Natural killer cell (primary cell): ENCODE data around the gene NUP88. TPM values are rescaled to one million over a fixed set of nuclear protein-coding genes. Genes with fewer than 3 reads are reported as not detected.

ENCODE experiments used
- ATAC-seq, 3 donors: fragments of 150-1000 bp in 2 of 3; fragments of 200-7000 bp in 1 of 3; cut with Tn5 transposase; 1 replicate in 1 of 3; 2 replicates in 2 of 3; pipeline ENCODE4 v1.10.0; 2021; ENCODE audit warnings: mild to moderate bottlenecking in 2 of 3, moderate library complexity in 2 of 3
- DNase-seq, 2 donors: peaks; one replicate each; pipeline versions ENCODE4 v3.0.0 to v3.0.0-alpha.2; 2013 to 2021; ENCODE audit warnings: mixed read lengths in 1 of 2
- H3K27ac ChIP-seq: one replicate; pipeline ENCODE4 v1.5.1; 2013; ENCODE audit warnings: mild to moderate bottlenecking, low read length
- H3K27me3 ChIP-seq: one replicate; pipeline ENCODE4 v1.6.1; 2013; ENCODE audit warnings: low read length; ENCODE audit not compliant: control insufficient read depth, insufficient read depth
- H3K36me3 ChIP-seq: one replicate; pipeline ENCODE4 v1.6.1; 2013; ENCODE audit warnings: low read length; ENCODE audit not compliant: control insufficient read depth, insufficient read depth
- H3K4me1 ChIP-seq: one replicate; pipeline ENCODE4 v1.6.1; 2013; ENCODE audit warnings: low read length; ENCODE audit not compliant: control insufficient read depth, insufficient read depth
- H3K4me3 ChIP-seq: one replicate; pipeline ENCODE4 v1.5.1; 2013; ENCODE audit warnings: low read length
- H3K9me3 ChIP-seq: one replicate; pipeline ENCODE4 v1.6.1; 2013; ENCODE audit warnings: low read length; ENCODE audit not compliant: control insufficient read depth, insufficient read depth
- H3K27ac Mint-ChIP-seq, 2 donors: one replicate each; pipeline ENCODE4 v1.8.0; 2022; ENCODE audit warnings: mild to moderate bottlenecking in 2 of 2, mixed read lengths in 2 of 2, moderate library complexity in 1 of 2
- H3K27me3 Mint-ChIP-seq, 2 donors: one replicate each; pipeline ENCODE4 v1.8.0; 2022; ENCODE audit warnings: low read depth in 2 of 2, mixed read lengths in 2 of 2
- H3K36me3 Mint-ChIP-seq: one replicate; pipeline ENCODE4 v1.8.0; 2022; ENCODE audit warnings: mixed read lengths
- H3K4me1 Mint-ChIP-seq, 2 donors: one replicate each; pipeline ENCODE4 v1.8.0; 2022; ENCODE audit warnings: mixed read lengths in 2 of 2
- H3K4me3 Mint-ChIP-seq: one replicate; pipeline ENCODE4 v1.8.0; 2022; ENCODE audit warnings: mild to moderate bottlenecking, moderate library complexity, mixed read lengths
- H3K9me3 Mint-ChIP-seq, 2 donors: one replicate each; pipeline ENCODE4 v1.8.0; 2022; ENCODE audit warnings: mixed read lengths in 2 of 2
- WGBS: methylation state at CpG from one replicate; pipeline ENCODE4 v1.1.7; 2013; ENCODE audit warnings: missing lambda C conversion rate; ENCODE audit not compliant: insufficient coverage; 5-methylcytosine and 5-hydroxymethylcytosine counted together
- intact Hi-C: fragments of 100-400 bp; cut with micrococcal nuclease; formaldehyde crosslinking; loops from one replicate; pipeline ENCODE4 v1.14.2; 2022
- total RNA-seq, 4 donors: library from RNA; stranded (reverse); fragments of 120-200 nt in 1 of 4; gene quantifications; one replicate each; pipeline versions ENCODE4 v1.2.3 to v1.2.4, GENCODE V29; 2013 to 2022
- TF ChIP-seq, protein P1 (sequence below): fragments of 200-600 bp; IDR thresholded peaks from one replicate; pipeline ENCODE4 v1.8.0; 2022; ENCODE audit warnings: antibody characterized with exemption

NUP88 gene
- total RNA-seq, 3 donors from 2014 or later (not counting 1 experiment from before 2014, with no cell fraction given), result 112 to 136 (median 125) TPM

- Histone ChIP-seq H3K4me3 (no peak overlapping the region), H3K27me3 (no peaks in the 10 kb centered on the region), H3K9me3 (no peaks in the 10 kb centered on the region), H3K4me1 (no peaks in the 10 kb centered on the region), H3K36me3 (peaks cover 75% of the 10 kb centered on the region), H3K27ac (no peak overlapping the region)
- ATAC-seq (no peak), DNase-seq (no peak)
- Mint-ChIP-seq H3K4me1 (no peaks in the 10 kb centered on the region), H3K36me3 (peaks cover 13% of the 10 kb centered on the region), H3K27ac (no peak overlapping the region), H3K9me3 (no peaks in the 10 kb centered on the region), H3K4me3 (no peak overlapping the region), H3K27me3 (no peaks in the 10 kb centered on the region)
- no CpG with 5 or more reads among the region's 2 CpGs for WGBS
- intact Hi-C loops, result no loop called here
- TF ChIP-seq, protein P1, sequence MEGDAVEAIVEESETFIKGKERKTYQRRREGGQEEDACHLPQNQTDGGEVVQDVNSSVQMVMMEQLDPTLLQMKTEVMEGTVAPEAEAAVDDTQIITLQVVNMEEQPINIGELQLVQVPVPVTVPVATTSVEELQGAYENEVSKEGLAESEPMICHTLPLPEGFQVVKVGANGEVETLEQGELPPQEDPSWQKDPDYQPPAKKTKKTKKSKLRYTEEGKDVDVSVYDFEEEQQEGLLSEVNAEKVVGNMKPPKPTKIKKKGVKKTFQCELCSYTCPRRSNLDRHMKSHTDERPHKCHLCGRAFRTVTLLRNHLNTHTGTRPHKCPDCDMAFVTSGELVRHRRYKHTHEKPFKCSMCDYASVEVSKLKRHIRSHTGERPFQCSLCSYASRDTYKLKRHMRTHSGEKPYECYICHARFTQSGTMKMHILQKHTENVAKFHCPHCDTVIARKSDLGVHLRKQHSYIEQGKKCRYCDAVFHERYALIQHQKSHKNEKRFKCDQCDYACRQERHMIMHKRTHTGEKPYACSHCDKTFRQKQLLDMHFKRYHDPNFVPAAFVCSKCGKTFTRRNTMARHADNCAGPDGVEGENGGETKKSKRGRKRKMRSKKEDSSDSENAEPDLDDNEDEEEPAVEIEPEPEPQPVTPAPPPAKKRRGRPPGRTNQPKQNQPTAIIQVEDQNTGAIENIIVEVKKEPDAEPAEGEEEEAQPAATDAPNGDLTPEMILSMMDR, result no peak
Observed at GRCh38 chr17:5396612-5397011, 22.9 kb downstream of the NUP88 start.

DNA sequence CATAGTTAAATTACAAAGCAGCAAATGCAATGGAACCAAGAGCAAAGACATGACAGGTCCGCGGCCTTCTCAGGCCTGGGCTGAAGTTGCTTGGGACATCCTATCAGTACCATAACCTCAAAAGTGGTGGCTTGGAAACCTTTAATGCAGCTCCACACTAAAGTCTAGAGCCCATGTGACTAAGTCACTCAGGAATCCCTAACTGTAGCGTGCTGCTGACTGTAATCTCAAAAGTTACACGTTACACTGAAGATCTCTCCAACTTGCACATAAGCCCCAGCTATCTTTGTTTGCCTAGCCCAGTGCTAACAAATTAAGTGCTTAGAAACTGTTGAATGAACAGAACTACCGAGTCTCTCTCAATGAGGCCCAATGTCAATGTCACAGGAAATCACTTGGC lies 27.8 kb downstream of the NUP88 start:
- no peaks in the 10 kb centered on the region for H3K9me3 ChIP-seq
- DNase-seq (no peak), ATAC-seq (no peak)
- H3K4me1 ChIP-seq, result no peaks in the 10 kb centered on the region
- no peaks in the 10 kb centered on the region for H3K9me3 Mint-ChIP-seq
- H3K36me3 Mint-ChIP-seq, result peaks cover 29% of the 10 kb centered on the region
- H3K4me3 Mint-ChIP-seq, result no peak overlapping the region
- peak overlapping the region in 1 of 2 donors; percentile 4 for H3K27ac Mint-ChIP-seq
- peaks cover 80% of the 10 kb centered on the region for H3K36me3 ChIP-seq
- intact Hi-C loops, result no loop called here
- peaks cover 9 to 10% of the 10 kb centered on the region in 2 donors for H3K4me1 Mint-ChIP-seq
- H3K27me3 ChIP-seq, result no peaks in the 10 kb centered on the region
- H3K4me3 ChIP-seq, result no peak overlapping the region
- 99% methylated on average over 5 of the region's 5 CpGs for WGBS
- H3K27me3 Mint-ChIP-seq, result no peaks in the 10 kb centered on the region
- TF ChIP-seq, protein P1, result no peak
- H3K27ac ChIP-seq, result no peak overlapping the region

DNA sequence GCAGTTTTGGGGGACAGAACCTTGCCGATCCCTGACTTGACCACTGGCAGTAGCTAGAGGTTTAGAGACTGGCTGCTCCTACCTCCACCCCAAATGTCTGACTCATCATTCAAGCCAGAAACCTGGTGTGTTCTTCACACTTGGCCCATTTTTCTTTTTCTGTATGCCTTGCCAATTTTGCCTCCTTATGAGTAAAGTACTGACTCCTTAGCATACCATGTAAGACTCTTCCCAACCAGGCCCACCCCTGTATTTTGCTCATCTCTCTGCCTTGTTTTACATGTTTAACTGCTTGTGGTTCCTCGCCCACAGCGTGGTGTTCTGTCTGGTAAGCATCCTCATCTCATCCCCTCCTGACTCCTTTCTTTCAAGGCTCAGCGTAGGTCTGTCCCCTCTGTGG lies 37.9 kb downstream of the NUP88 start:
- WGBS, result 97% methylated on average over 4 of the region's 4 CpGs
- Histone ChIP-seq H3K9me3 (no peaks in the 10 kb centered on the region), H3K36me3 (peaks cover 85% of the 10 kb centered on the region), H3K4me3 (no peak overlapping the region), H3K4me1 (no peaks in the 10 kb centered on the region), H3K27ac (no peak overlapping the region), H3K27me3 (no peaks in the 10 kb centered on the region)
- Mint-ChIP-seq H3K27ac (peak overlapping the region; percentile 36 to 49), H3K27me3 (no peaks in the 10 kb centered on the region), H3K36me3 (peaks cover 38% of the 10 kb centered on the region), H3K4me3 (no peak overlapping the region), H3K9me3 (no peaks in the 10 kb centered on the region), H3K4me1 (peaks cover 6 to 10% of the 10 kb centered on the region in 2 donors)
- intact Hi-C loops, result no loop called here
- DNase-seq (no peak), ATAC-seq (peak in 1 of 3 donors; percentile 23)
- TF ChIP-seq, protein P1, result no peak

DNA sequence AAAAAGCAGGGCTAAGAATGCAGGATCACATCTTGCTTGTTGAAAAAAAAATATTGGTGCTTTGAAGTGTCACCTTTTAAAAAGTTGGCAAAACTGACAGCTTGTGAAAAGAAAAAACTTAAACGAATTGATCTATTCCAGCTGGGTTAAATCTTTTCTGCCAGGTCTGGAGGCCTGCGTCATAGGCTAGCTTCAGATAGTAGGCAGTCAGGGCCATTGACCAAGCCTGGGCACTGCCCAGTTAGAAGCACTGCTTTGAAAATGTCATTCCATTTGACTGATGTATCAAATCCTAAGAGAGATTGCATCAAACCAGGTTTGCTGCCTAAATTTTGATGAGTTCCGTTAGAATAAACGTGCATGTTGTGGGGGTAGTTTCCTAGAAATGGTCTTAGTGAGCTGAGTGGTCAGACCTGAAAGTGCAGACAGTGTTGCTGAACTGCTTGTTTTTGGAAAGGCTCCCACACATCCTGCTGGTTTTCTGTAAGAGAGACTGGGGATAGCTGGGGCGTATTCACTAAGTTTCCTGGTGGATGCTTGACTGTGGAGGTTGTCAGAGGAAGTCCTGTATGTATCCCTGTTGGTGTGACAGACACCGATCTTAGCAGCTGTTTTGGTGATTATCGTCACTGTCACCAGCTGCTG lies 38.8 kb downstream of the NUP88 start:
- WGBS, result 85% methylated on average over 7 of the region's 7 CpGs
- intact Hi-C loops, result no loop called here
- ATAC-seq (no peak), DNase-seq (no peak)
- H3K27ac ChIP-seq, result no peak overlapping the region
- Mint-ChIP-seq H3K27ac (peak overlapping the region; percentile 45 to 49), H3K9me3 (no peaks in the 10 kb centered on the region), H3K27me3 (no peaks in the 10 kb centered on the region), H3K4me3 (no peak overlapping the region), H3K36me3 (peaks cover 38% of the 10 kb centered on the region), H3K4me1 (peaks cover 6 to 10% of the 10 kb centered on the region in 2 donors)
- H3K4me3 ChIP-seq, result no peak overlapping the region
- H3K36me3 ChIP-seq, result peaks cover 84% of the 10 kb centered on the region
- no peaks in the 10 kb centered on the region for H3K9me3 ChIP-seq
- no peaks in the 10 kb centered on the region for H3K27me3 ChIP-seq
- H3K4me1 ChIP-seq, result no peaks in the 10 kb centered on the region
- TF ChIP-seq, protein P1, result no peak
